Measurements from ENCODE around the gene KIF19.
"Not testable (repeated sequence)": the region's sequence is repeated elsewhere in the genome, so short reads cannot be mapped to it uniquely, and the experiment has no call there.

The KIF19 gene

GRCh38 chr17:74279617-74280016 lies 46.4 kb upstream of the KIF19 start:
- not testable (repeated sequence) for H2AFZ ChIP-seq (ENCODE audit: low read length); H2AK5ac ChIP-seq (ENCODE audit: low read depth, low read length); H3K9ac ChIP-seq (ENCODE audit: low read depth, low read length, poor library complexity); H3K9me3 ChIP-seq (replicated peaks in 1 of 2; ENCODE audit: control insufficient read depth in 2 of 2, insufficient read depth in 1 of 2, low read depth in 1 of 2, low read length in 2 of 2); H2BK120ac ChIP-seq (ENCODE audit: low read depth, low read length); DNase-seq (ENCODE audit: low spot score); H4K91ac ChIP-seq (ENCODE audit: low read depth, low read length, poor library complexity); H2BK5ac ChIP-seq (ENCODE audit: low read length); H3K27ac ChIP-seq (replicated peaks; ENCODE audit: low read length); H3K4me3 ChIP-seq (ENCODE audit: low read length in 2 of 2); H3K36me3 ChIP-seq (replicated peaks in 1 of 2; ENCODE audit: control insufficient read depth in 2 of 2, insufficient read depth in 2 of 2, low read length in 2 of 2); H3K79me1 ChIP-seq (ENCODE audit: low read depth, low read length); H3K14ac ChIP-seq (ENCODE audit: low read length); H2BK12ac ChIP-seq (ENCODE audit: low read length); H3K27me3 ChIP-seq (ENCODE audit: control insufficient read depth in 3 of 3, insufficient read depth in 3 of 3, low read depth in 1 of 3, low read length in 3 of 3); H4K8ac ChIP-seq (ENCODE audit: low read depth, low read length); H3K23ac ChIP-seq (ENCODE audit: low read depth, low read length, poor library complexity); H3K4me2 ChIP-seq (ENCODE audit: insufficient read depth, low read length, poor library complexity, severe bottlenecking); H2BK15ac ChIP-seq (ENCODE audit: low read length); H3K18ac ChIP-seq (ENCODE audit: low read length); H3K4ac ChIP-seq (ENCODE audit: low read length)
- H3K4me1 ChIP-seq (ENCODE audit: control insufficient read depth in 2 of 2, insufficient read depth in 1 of 2, low read depth in 1 of 2, low read length in 2 of 2), result peaks cover 16 to 34% of the 10 kb centered on the region in 2 donors
- WGBS, 2 donors (ENCODE audit: extremely low coverage in 2 of 2, insufficient read length in 2 of 2, insufficient replicate concordance in 1 of 2), result no CpG with 5 or more reads among the region's 7 CpGs

GRCh38 chr17:74280093-74280513 lies 45.9 kb upstream of the KIF19 start:
- H3K4me2 ChIP-seq (ENCODE audit: insufficient read depth, low read length, poor library complexity, severe bottlenecking), result no peak overlapping the region
- no peak overlapping the region for H2BK5ac ChIP-seq (ENCODE audit: low read length)
- no peak overlapping the region for H4K8ac ChIP-seq (ENCODE audit: low read depth, low read length)
- H3K27me3 ChIP-seq (ENCODE audit: control insufficient read depth in 3 of 3, insufficient read depth in 3 of 3, low read depth in 1 of 3, low read length in 3 of 3), result peaks cover 0 to 2% (median 0%) of the 10 kb centered on the region in 3 experiments
- no peaks in the 10 kb centered on the region for H3K9me3 ChIP-seq (replicated peaks in 1 of 2; ENCODE audit: control insufficient read depth in 2 of 2, insufficient read depth in 1 of 2, low read depth in 1 of 2, low read length in 2 of 2)
- peaks cover 20 to 29% of the 10 kb centered on the region in 2 donors for H3K4me1 ChIP-seq (ENCODE audit: control insufficient read depth in 2 of 2, insufficient read depth in 1 of 2, low read depth in 1 of 2, low read length in 2 of 2)
- H4K91ac ChIP-seq (ENCODE audit: low read depth, low read length, poor library complexity), result no peak overlapping the region
- no peak overlapping the region for H3K23ac ChIP-seq (ENCODE audit: low read depth, low read length, poor library complexity)
- H3K4ac ChIP-seq (ENCODE audit: low read length), result no peak overlapping the region
- no peak overlapping the region for H3K18ac ChIP-seq (ENCODE audit: low read length)
- H2AK5ac ChIP-seq (ENCODE audit: low read depth, low read length), result no peak overlapping the region
- no peak for DNase-seq (ENCODE audit: low spot score)
- no peaks in the 10 kb centered on the region for H3K36me3 ChIP-seq (replicated peaks in 1 of 2; ENCODE audit: control insufficient read depth in 2 of 2, insufficient read depth in 2 of 2, low read length in 2 of 2)
- H3K79me1 ChIP-seq (ENCODE audit: low read depth, low read length), result no peaks in the 10 kb centered on the region
- no peak overlapping the region for H2AFZ ChIP-seq (ENCODE audit: low read length)
- no peak overlapping the region for H2BK120ac ChIP-seq (ENCODE audit: low read depth, low read length)
- no peak overlapping the region for H3K4me3 ChIP-seq (ENCODE audit: low read length in 2 of 2)
- H2BK15ac ChIP-seq (ENCODE audit: low read length), result no peak overlapping the region
- no peak overlapping the region for H3K9ac ChIP-seq (ENCODE audit: low read depth, low read length, poor library complexity)
- WGBS, 2 donors (ENCODE audit: extremely low coverage in 2 of 2, insufficient read length in 2 of 2, insufficient replicate concordance in 1 of 2), result no CpG with 5 or more reads among the region's 9 CpGs
- H3K14ac ChIP-seq (ENCODE audit: low read length), result no peak overlapping the region
- no peak overlapping the region for H2BK12ac ChIP-seq (ENCODE audit: low read length)
- no peak overlapping the region for H3K27ac ChIP-seq (replicated peaks; ENCODE audit: low read length)

GRCh38 chr17:74281799-74282198 lies 44.2 kb upstream of the KIF19 start:
- Histone ChIP-seq H3K4me3 (ENCODE audit: low read length in 2 of 2) (peak overlapping the region in 1 of 2 donors; percentile 16), H3K36me3 (replicated peaks in 1 of 2; ENCODE audit: control insufficient read depth in 2 of 2, insufficient read depth in 2 of 2, low read length in 2 of 2) (no peaks in the 10 kb centered on the region), H3K9ac (ENCODE audit: low read depth, low read length, poor library complexity) (peak overlapping the region; percentile 30), H2BK5ac (ENCODE audit: low read length) (no peak overlapping the region), H2AK5ac (ENCODE audit: low read depth, low read length) (peak overlapping the region; percentile 66), H3K18ac (ENCODE audit: low read length) (peak overlapping the region; percentile 27), H4K91ac (ENCODE audit: low read depth, low read length, poor library complexity) (peak overlapping the region; percentile 7), H2BK12ac (ENCODE audit: low read length) (peak overlapping the region; percentile 63), H3K27ac (replicated peaks; ENCODE audit: low read length) (no peak overlapping the region), H3K79me1 (ENCODE audit: low read depth, low read length) (no peaks in the 10 kb centered on the region), H4K8ac (ENCODE audit: low read depth, low read length) (no peak overlapping the region), H2BK120ac (ENCODE audit: low read depth, low read length) (no peak overlapping the region), H3K27me3 (ENCODE audit: control insufficient read depth in 3 of 3, insufficient read depth in 3 of 3, low read depth in 1 of 3, low read length in 3 of 3) (peaks cover 0 to 3% (median 0%) of the 10 kb centered on the region in 3 experiments), H3K14ac (ENCODE audit: low read length) (no peak overlapping the region), H3K9me3 (replicated peaks in 1 of 2; ENCODE audit: control insufficient read depth in 2 of 2, insufficient read depth in 1 of 2, low read depth in 1 of 2, low read length in 2 of 2) (no peaks in the 10 kb centered on the region), H2AFZ (ENCODE audit: low read length) (no peak overlapping the region), H3K4me2 (ENCODE audit: insufficient read depth, low read length, poor library complexity, severe bottlenecking) (no peak overlapping the region), H3K4me1 (ENCODE audit: control insufficient read depth in 2 of 2, insufficient read depth in 1 of 2, low read depth in 1 of 2, low read length in 2 of 2) (peaks cover 9 to 14% of the 10 kb centered on the region in 2 donors), H3K23ac (ENCODE audit: low read depth, low read length, poor library complexity) (peak overlapping the region; percentile 90), H3K4ac (ENCODE audit: low read length) (no peak overlapping the region), H2BK15ac (ENCODE audit: low read length) (no peak overlapping the region)
- no peak for DNase-seq (ENCODE audit: low spot score)
- WGBS, 2 donors (ENCODE audit: extremely low coverage in 2 of 2, insufficient read length in 2 of 2, insufficient replicate concordance in 1 of 2), result no CpG with 5 or more reads among the region's 20 CpGs

GRCh38 chr17:74282274-74282586 lies 43.8 kb upstream of the KIF19 start:
- no CpG with 5 or more reads among the region's 4 CpGs for WGBS, 2 donors (ENCODE audit: extremely low coverage in 2 of 2, insufficient read length in 2 of 2, insufficient replicate concordance in 1 of 2)

More at GRCh38 chr17:74282274-74282586, 43.8 kb upstream of the KIF19 start:
- not testable (repeated sequence) for H2BK12ac ChIP-seq (ENCODE audit: low read length); H3K27ac ChIP-seq (replicated peaks; ENCODE audit: low read length); H3K4me1 ChIP-seq (ENCODE audit: control insufficient read depth in 2 of 2, insufficient read depth in 1 of 2, low read depth in 1 of 2, low read length in 2 of 2); H4K8ac ChIP-seq (ENCODE audit: low read depth, low read length); H2BK5ac ChIP-seq (ENCODE audit: low read length); H3K9ac ChIP-seq (ENCODE audit: low read depth, low read length, poor library complexity); H2BK15ac ChIP-seq (ENCODE audit: low read length); H3K36me3 ChIP-seq (replicated peaks in 1 of 2; ENCODE audit: control insufficient read depth in 2 of 2, insufficient read depth in 2 of 2, low read length in 2 of 2); H3K4ac ChIP-seq (ENCODE audit: low read length); H3K4me2 ChIP-seq (ENCODE audit: insufficient read depth, low read length, poor library complexity, severe bottlenecking); H3K27me3 ChIP-seq (ENCODE audit: control insufficient read depth in 3 of 3, insufficient read depth in 3 of 3, low read depth in 1 of 3, low read length in 3 of 3); H2AK5ac ChIP-seq (ENCODE audit: low read depth, low read length); H2AFZ ChIP-seq (ENCODE audit: low read length); H3K9me3 ChIP-seq (replicated peaks in 1 of 2; ENCODE audit: control insufficient read depth in 2 of 2, insufficient read depth in 1 of 2, low read depth in 1 of 2, low read length in 2 of 2); H3K79me1 ChIP-seq (ENCODE audit: low read depth, low read length); DNase-seq (ENCODE audit: low spot score); H4K91ac ChIP-seq (ENCODE audit: low read depth, low read length, poor library complexity); H3K18ac ChIP-seq (ENCODE audit: low read length); H3K14ac ChIP-seq (ENCODE audit: low read length); H2BK120ac ChIP-seq (ENCODE audit: low read depth, low read length); H3K4me3 ChIP-seq (ENCODE audit: low read length in 2 of 2); H3K23ac ChIP-seq (ENCODE audit: low read depth, low read length, poor library complexity)
